GM21786 (cell line): ENCODE data around the gene SPAG9.

Source experiments
- ATAC-seq: cut with Tn5 transposase; IDR thresholded peaks from one replicate; pipeline ENCODE4 v1.9.1; 2021; ENCODE audit not compliant: unreplicated experiment

Gene SPAG9

GRCh38 chr17:51044976-51045375 is 75.7 kb downstream of the SPAG9 start:
- ATAC-seq: no peak

GRCh38 chr17:51036084-51036483 is 84.6 kb downstream of the SPAG9 start:
- ATAC-seq: no peak

DNA sequence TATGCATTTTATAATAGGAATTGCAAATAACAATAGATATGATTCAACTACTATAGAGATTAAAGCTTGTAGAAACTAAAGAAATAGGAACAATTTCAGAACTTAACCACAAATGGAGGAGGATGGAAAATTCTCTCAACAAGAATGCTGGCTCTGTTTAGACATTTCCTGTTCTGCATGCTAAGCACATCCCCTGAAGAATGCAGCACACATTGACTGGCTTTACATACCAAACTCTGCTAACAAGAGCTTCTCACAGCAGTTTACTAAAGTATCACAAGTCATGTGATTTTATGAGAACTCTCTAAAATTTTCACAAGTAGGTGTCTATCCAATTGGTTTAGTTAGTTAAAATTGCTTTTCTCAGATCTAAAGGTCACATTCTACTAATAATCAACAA is 85.2 kb downstream of the SPAG9 start:
- no peak for ATAC-seq

DNA sequence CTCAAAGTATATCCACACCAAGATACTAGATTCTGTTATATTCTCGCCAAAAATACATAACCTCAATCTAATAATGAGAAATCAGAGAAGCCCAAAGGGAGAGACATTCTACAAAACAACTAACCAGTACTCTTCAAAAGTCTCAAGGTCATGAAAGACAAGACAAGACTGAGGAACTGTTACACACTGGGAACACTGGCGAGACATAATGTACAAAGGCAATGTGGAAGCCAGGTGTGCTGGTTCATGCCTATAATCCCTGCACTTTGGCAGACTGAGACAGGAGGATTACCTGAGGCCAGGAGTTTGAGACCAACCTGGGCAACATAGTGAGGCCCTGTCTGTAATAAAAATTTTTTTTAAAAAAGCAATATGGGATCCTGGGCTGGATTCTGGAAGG is 85.9 kb downstream of the SPAG9 start:
- ATAC-seq: no peak

GRCh38 chr17:51032850-51033249 is 87.8 kb downstream of the SPAG9 start:
- no peak for ATAC-seq

DNA sequence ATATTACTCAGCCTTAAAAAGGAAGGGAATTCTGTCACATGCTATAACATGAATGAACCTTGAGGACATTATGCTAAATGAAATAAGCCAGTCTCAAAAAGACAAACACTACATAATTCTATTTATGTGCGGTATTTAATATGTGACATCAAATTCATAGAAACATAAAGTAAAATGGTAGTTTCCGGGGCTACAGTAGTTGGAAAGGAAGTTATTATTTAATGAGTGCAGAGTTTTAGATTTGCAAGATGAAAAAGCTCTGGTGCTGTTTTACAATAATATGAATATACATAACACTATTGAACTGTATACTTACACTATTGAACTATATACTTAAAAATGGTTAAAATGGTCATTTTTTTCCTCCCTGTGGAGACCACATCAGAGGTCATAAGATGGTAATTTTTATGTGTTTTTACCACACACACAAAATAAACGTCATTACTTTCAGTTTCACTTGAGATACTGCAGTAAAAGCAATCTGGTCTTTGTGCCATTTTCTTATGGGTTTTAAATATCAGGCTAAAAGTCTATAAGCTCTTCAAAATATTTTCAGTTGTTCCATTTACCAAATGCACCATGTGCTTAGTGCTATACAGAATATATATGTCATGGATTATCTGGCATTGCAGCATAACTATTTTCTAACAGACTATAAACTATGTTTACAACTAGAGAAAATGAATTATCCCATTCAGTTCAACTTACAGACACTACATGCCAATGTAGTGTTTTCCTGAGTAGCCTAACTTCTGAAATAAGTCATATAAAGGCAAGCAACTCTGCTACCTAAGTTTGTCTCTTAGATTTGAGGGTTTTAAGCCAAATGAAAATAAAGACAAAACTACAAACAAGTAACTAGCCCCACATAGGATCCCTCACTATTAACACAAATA is 90.9 kb downstream of the SPAG9 start:
- no peak for ATAC-seq

DNA sequence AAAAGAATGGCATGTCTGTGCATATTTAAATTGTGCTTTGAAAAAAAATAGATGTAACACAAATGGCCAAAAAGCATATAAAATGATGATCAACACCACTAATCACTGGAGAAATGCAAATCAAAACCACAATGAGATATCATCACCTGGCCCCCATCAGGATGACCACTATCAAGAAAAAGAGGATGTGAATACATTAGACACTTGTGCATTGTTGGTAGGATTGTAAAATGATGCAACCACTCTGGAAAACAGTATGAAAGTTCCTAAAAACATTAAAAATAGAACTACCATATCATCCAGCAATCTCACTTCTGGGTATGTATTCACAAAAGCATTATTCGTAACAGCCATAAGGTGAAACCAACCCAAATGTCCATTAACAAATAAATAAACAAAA is 91.5 kb downstream of the SPAG9 start:
- ATAC-seq: no peak

- ATAC-seq: no peak
Observed at GRCh38 chr17:51028176-51028863, 92.3 kb downstream of the SPAG9 start.

DNA sequence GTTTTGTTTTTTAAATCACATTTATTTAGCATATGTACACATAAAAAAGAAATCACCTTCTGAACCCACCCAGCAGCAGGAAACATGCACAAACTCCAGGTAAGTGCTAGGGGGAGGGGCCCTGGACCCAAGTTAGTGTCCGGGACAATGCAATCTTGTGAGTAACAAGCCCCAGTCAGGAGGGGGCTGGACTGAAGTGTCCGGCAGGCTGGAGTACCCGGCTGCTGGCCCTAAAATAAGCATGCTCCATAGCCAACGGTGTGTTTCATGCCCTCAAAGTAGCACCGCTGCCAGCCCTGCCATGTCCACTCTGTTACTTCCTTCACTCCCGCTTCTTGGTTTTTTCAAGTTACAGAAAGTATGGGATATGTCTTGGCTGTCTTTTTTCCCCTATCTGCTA is 102.1 kb downstream of the SPAG9 start:
- ATAC-seq: no peak

- no peak for ATAC-seq
Observed at GRCh38 chr17:51017270-51017669, 103.4 kb downstream of the SPAG9 start.

- ATAC-seq: no peak
Observed at GRCh38 chr17:51016099-51016498, 104.6 kb downstream of the SPAG9 start.

DNA sequence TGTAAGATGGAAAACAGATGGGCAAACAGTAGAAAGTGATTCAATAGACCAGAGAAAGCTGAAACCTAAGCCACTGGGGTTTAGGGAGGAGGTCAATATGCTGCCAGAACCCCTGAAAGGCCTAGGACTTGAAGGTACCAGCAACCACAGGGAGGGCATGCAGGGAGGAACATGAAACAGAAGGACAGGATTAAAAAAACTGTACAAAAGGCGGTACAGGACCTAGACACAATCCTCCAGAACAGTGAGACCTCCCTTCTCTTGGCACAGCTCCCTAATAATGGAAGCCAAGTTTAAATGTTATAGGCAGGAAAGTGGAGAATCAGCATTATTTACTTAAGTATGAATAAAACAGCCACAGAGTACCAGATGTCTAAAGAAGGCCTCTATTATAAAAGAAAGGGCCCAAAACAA is 105.5 kb downstream of the SPAG9 start:
- ATAC-seq: no peak

DNA sequence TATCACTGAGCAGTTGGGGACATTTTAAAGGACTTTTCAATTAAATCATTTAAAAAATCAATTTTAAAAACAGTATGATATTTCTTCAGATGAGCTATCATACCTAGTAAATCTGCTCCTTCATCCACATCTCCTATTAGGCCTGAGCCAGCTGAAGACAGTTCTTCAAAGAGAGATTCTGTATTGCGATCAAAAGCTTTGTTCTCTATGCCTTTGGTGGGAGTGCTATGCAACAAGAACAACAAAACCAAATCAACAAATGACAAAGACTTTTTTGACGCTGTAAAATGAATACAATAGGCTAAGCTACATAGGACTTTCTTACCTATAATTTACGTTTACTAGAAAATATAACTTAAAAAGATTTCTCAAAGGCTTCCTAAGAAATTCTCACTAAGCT is 106.5 kb downstream of the SPAG9 start:
- no peak for ATAC-seq

DNA sequence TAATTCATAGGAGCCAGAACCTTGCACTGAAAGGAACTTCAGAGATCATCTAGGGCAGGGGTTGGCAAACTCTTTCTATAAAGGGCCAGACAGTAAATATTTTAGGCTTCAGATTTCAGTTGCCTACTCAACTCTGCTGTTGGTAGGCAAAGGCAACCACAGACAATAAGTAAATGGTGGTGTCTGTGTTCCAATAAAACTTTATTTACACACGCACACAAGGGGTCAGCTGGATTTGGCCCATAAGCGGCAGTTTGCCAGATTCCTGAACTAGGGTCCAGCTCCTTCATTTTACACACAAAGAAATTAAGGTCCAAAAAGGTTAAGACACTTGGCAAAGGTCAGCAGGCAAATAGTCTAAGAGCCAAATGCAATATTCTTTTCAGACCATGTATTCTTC is 107.3 kb downstream of the SPAG9 start:
- no peak for ATAC-seq

DNA sequence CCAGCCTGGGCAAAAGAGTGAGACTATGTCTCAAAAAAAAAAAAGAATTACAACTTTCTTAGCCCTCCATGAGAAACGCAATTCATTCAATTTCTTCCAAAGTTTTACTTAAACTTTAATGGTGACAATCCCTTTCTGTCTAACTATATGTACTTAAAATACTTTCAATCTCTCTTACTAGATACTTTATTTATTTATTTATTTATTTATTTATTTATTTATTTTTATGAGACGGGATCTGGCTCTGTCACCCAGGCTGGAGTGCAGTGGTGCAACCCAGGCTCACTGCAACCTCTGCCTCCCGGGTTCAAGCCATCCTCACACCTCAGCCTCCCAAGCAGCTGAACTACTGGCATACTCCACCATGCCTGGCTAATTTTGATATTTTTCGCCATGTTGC is 108.1 kb downstream of the SPAG9 start:
- no peak for ATAC-seq

DNA sequence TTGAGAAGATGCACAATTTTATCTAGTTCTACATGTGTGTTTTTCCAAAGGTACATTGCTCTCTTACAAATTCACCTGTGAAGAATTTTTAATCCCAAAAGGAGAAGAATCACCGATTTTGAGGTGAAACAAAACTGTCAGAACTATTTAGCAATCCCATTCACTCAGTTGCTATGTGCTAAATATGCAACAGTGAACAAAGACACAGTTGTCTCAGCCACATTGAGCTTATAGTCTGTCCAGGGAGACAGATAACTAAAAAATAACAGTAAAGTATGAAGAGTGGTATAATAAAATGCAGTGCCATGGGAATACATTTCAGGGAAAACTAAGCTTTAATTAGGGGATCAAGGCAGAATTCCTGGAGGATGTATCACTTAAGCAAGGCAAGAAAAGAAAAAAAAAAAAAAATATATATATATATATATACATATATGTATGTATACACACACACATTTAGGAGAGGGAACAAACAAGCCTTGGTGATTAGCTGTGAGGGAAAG is 110.4 kb downstream of the SPAG9 start:
- ATAC-seq: no peak

- ATAC-seq: no peak
Observed at GRCh38 chr17:51006601-51007000, 114.1 kb downstream of the SPAG9 start.

DNA sequence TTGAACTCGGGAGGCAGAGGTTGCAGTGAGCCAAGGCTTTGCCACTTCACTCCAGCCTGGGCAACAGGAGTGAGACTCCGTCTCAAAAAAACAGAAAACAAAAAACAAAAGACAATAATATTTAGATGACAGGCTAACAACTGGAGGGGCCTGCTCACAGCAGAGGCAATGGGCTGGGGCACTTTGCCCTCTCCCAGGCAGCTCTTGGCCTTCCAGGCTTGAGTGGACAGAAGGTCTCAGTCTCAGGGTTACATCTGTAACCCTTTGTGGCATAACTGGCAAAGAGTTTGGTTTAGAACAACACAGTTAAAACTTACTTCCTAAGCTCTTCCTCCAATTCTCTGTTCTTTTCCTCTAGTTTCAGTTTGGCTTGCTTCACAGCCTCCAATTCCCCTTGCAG is 114.9 kb downstream of the SPAG9 start:
- no peak for ATAC-seq

GRCh38 chr17:51004249-51004648 is 116.4 kb downstream of the SPAG9 start:
- no peak for ATAC-seq

GRCh38 chr17:51000835-51001638 is 119.6 kb downstream of the SPAG9 start:
- no peak for ATAC-seq

GRCh38 chr17:50995668-50996067 is 125.0 kb downstream of the SPAG9 start:
- no peak for ATAC-seq
